ENCODE data around the gene POR. TPM values are rescaled to one million over a fixed set of nuclear protein-coding genes. Genes with fewer than 3 reads are reported as not detected.

The POR gene
- polyA plus RNA-seq, 1 donor: 67.7 TPM

DNA sequence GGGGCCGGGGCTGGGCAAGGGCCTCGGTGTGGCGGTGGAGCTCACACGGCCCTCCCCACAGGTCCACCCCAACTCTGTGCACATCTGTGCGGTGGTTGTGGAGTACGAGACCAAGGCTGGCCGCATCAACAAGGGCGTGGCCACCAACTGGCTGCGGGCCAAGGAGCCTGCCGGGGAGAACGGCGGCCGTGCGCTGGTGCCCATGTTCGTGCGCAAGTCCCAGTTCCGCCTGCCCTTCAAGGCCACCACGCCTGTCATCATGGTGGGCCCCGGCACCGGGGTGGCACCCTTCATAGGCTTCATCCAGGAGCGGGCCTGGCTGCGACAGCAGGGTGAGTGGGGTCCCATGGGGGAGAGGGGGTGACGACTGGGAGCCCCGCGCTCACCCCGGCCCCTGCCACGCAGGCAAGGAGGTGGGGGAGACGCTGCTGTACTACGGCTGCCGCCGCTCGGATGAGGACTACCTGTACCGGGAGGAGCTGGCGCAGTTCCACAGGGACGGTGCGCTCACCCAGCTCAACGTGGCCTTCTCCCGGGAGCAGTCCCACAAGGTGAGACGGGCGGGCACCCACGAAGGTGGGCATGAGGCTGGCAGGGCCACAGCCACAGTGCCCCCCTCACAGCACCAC lies 70.7 kb downstream of the POR start:
- Histone ChIP-seq H3K36me3 (ENCODE audit: control insufficient read depth, insufficient read depth, low read length) (peaks cover 73% of the 10 kb centered on the region), H3K27me3 (ENCODE audit: control insufficient read depth, insufficient read depth, low read length) (no peaks in the 10 kb centered on the region), H3K4me3 (ENCODE audit: low read length) (no peak overlapping the region), H3K27ac (ENCODE audit: low read length) (no peak overlapping the region), H3K9me3 (ENCODE audit: control insufficient read depth, low read depth, low read length) (peaks cover 4% of the 10 kb centered on the region), H3K4me1 (ENCODE audit: control insufficient read depth, insufficient read depth, low read length) (peaks cover 2% of the 10 kb centered on the region)
- no peak for DNase-seq
- WGBS (ENCODE audit: insufficient coverage, low lambda C conversion rate): no CpG with 5 or more reads among the region's 41 CpGs

DNA sequence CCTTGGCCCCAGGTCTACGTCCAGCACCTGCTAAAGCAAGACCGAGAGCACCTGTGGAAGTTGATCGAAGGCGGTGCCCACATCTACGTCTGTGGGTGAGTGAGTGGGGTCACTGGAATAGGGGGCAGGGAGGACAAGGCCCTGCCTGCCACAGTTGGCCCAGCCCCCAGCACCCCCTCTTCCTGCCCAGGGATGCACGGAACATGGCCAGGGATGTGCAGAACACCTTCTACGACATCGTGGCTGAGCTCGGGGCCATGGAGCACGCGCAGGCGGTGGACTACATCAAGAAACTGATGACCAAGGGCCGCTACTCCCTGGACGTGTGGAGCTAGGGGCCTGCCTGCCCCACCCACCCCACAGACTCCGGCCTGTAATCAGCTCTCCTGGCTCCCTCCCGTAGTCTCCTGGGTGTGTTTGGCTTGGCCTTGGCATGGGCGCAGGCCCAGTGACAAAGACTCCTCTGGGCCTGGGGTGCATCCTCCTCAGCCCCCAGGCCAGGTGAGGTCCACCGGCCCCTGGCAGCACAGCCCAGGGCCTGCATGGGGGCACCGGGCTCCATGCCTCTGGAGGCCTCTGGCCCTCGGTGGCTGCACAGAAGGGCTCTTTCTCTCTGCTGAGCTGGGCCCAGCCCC lies 71.3 kb downstream of the POR start:
- Histone ChIP-seq H3K27me3 (ENCODE audit: control insufficient read depth, insufficient read depth, low read length) (no peaks in the 10 kb centered on the region), H3K4me1 (ENCODE audit: control insufficient read depth, insufficient read depth, low read length) (peaks cover 4% of the 10 kb centered on the region), H3K36me3 (ENCODE audit: control insufficient read depth, insufficient read depth, low read length) (peaks cover 66% of the 10 kb centered on the region), H3K27ac (ENCODE audit: low read length) (no peak overlapping the region), H3K9me3 (ENCODE audit: control insufficient read depth, low read depth, low read length) (no peaks in the 10 kb centered on the region), H3K4me3 (ENCODE audit: low read length) (no peak overlapping the region)
- DNase-seq: no peak
- WGBS (ENCODE audit: insufficient coverage, low lambda C conversion rate): no CpG with 5 or more reads among the region's 20 CpGs

DNA sequence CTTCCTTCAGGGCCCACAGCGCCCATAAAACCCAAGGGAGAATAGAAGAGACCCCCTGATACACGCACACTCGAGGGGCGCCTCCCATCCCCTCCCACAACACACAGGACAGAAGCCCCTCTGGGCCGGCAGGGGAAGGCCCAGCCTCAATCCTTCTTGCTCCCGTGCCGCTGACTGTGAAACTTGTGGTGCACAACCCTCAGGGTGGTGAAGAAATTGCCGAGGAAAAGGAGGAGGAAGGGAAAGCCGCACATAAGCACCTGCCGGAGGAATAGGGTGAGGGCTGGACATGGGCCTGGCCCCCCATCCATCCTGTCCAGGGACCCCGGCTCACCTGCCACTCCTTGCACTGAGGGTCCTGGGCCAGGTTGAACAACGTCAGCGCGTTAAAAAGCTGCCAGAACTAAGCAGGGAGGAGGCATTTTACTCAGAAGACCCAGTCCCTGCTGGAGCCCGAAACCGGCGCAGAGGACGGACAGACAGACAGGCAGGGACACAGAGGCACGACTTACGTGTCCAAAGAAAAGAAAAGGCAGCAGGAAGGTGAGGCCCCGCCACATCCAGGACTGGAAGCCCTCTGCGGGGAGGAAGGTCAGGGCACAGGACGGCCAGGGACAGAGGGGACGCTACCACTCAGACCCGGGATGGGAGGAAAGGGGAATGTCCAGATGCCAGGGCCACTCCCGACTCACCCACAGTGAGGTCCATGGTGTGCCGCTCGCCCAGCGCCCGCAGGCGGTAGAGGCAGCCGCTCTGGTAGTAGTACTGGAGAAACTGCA lies 72.3 kb downstream of the POR start:
- Histone ChIP-seq H3K4me1 (ENCODE audit: control insufficient read depth, insufficient read depth, low read length) (peaks cover 4% of the 10 kb centered on the region), H3K4me3 (ENCODE audit: low read length) (no peak overlapping the region), H3K27ac (ENCODE audit: low read length) (no peak overlapping the region), H3K9me3 (ENCODE audit: control insufficient read depth, low read depth, low read length) (no peaks in the 10 kb centered on the region), H3K27me3 (ENCODE audit: control insufficient read depth, insufficient read depth, low read length) (no peaks in the 10 kb centered on the region), H3K36me3 (ENCODE audit: control insufficient read depth, insufficient read depth, low read length) (peaks cover 61% of the 10 kb centered on the region)
- DNase-seq: no peak
- no CpG with 5 or more reads among the region's 32 CpGs for WGBS (ENCODE audit: insufficient coverage, low lambda C conversion rate)

DNA sequence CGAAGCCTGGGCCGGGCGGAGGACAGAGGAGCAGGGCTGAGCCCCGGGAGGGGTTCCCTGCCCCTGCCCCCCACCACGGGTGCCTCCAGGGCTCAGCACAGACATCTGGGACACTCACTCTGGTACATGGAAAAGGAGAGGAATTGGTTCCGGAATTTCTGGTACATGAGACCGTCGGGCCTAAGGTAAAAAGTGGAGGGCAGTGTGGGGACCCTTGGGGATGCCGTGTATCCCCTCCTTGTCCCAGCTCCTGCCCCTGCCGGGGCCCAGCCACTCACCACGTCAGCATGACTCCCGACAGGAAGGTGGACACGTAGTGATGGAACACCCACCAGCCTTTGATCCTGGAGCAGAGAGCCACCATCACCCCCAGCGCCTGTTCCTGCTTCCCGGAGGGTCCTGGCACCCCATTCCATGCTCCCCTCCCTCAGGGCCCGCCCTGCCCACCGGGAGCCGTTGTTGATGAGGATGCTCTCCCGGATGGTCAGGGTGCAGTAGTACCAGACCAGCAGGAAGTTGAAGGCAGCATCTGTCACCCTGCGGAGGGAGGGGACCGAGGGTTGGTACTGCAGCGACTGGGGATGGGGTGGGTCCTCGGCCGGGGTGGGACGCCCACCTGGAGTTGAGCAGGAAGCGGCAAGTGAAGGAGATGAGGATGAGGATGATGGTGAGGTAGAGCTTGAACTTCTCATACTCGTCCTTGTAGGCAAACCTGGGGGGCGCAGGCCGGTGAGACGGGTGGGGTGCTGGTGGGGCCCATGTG lies 73.0 kb downstream of the POR start:
- no peak overlapping the region for H3K27ac ChIP-seq (ENCODE audit: low read length)

DNA sequence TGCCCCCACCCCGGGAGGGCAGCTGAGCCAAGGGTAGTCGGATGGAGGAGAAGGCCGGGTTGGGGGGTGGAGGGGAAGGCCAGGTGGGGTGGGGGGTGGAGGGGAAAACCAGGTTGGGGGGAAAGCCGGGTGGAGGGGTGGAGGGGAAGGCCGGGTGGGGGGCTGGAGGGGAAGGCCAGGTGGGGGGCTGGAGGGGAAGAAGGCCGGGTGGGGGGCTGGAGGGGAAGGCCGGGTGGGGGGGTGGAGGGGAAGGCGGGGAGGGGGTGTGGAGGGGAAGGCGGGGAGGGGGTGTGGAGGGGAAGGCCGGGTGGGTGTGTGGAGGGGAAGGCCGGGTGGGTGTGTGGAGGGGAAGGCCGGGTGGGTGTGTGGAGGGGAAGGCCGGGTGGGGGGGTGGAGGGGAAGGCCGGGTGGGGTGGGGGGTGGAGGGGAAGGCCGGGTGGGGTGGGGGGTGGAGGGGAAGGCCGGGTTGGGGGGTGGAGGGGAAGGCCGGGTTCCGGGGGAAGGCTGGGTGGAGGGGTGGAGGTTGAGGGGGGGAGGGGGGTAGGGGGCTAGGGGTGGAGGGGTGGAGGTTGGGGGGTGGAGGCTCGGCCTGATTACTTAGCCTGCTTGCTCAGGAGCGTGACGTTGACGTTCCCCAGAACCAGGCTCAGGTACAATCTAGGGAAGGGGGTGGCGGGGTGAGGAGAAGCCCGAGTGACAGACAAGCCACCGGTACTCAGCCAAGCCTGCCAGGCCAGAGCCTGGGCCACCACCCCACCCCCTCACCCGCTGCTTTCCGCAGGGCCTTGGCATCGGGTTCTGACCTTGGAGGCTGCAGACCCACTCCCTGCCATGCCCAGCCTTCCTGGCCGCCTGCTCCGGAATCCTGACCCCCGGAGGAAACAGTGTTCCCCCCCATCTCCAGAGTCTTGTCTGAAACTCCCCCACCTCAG lies 73.9 kb downstream of the POR start:
- no peak for DNase-seq
- Histone ChIP-seq H3K4me1 (ENCODE audit: control insufficient read depth, insufficient read depth, low read length) (peaks cover 11% of the 10 kb centered on the region), H3K27ac (ENCODE audit: low read length) (no peak overlapping the region), H3K36me3 (ENCODE audit: control insufficient read depth, insufficient read depth, low read length) (peaks cover 47% of the 10 kb centered on the region), H3K27me3 (ENCODE audit: control insufficient read depth, insufficient read depth, low read length) (no peaks in the 10 kb centered on the region), H3K4me3 (ENCODE audit: low read length) (no peak overlapping the region), H3K9me3 (ENCODE audit: control insufficient read depth, low read depth, low read length) (no peaks in the 10 kb centered on the region)
- no CpG with 5 or more reads among the region's 31 CpGs for WGBS (ENCODE audit: insufficient coverage, low lambda C conversion rate)

More for the DNA sequence above, 73.0 kb downstream of the POR start:
- peaks cover 4% of the 10 kb centered on the region for H3K4me1 ChIP-seq (ENCODE audit: control insufficient read depth, insufficient read depth, low read length)
- peaks cover 53% of the 10 kb centered on the region for H3K36me3 ChIP-seq (ENCODE audit: control insufficient read depth, insufficient read depth, low read length)
- H3K4me3 ChIP-seq (ENCODE audit: low read length): no peak overlapping the region
- DNase-seq: no peak
- H3K27me3 ChIP-seq (ENCODE audit: control insufficient read depth, insufficient read depth, low read length): no peaks in the 10 kb centered on the region
- WGBS (ENCODE audit: insufficient coverage, low lambda C conversion rate): no CpG with 5 or more reads among the region's 30 CpGs
- H3K9me3 ChIP-seq (ENCODE audit: control insufficient read depth, low read depth, low read length): no peaks in the 10 kb centered on the region

DNA sequence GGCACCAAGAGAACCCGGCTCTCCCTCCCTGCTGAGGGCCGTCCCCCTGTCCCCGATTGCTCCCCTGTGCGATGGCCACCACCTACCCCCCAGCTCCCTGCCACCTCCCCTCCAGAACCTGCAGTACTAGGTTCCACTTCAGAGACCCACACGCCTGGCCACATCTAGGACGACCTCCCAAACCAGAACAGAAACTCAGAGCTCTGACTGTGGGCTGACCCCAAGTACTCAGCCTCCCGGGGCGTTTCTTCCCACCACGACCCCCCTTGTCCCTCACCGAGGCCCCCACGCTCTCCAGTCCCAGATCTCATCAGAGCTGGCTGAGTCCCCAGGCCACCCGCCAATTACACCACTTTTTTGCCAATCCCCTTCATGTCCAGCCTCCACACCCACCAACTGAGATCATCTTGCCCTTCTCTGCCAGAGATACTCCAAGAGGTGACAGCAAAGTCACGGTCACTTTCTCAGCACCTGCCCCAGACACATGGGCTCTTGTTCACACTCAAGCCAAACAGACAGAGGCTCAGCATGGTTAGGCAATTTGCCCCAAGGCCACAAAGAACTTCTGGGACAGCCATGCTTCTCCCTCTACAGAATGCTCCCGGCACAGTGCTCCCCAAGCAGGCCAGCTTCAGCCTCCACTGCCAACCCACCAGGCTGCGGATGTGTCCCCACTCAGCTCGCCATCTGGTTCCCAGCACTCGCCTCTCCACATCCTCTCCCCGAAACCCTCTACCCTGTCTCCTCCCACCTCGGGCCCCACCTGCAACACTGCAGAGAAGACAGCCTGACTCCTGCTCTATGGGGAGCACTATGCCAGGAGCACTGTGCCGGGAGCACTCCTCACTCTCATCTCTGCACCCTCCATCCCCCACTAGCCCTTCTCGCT lies 74.8 kb downstream of the POR start:
- no CpG with 5 or more reads among the region's 21 CpGs for WGBS (ENCODE audit: insufficient coverage, low lambda C conversion rate)

DNA sequence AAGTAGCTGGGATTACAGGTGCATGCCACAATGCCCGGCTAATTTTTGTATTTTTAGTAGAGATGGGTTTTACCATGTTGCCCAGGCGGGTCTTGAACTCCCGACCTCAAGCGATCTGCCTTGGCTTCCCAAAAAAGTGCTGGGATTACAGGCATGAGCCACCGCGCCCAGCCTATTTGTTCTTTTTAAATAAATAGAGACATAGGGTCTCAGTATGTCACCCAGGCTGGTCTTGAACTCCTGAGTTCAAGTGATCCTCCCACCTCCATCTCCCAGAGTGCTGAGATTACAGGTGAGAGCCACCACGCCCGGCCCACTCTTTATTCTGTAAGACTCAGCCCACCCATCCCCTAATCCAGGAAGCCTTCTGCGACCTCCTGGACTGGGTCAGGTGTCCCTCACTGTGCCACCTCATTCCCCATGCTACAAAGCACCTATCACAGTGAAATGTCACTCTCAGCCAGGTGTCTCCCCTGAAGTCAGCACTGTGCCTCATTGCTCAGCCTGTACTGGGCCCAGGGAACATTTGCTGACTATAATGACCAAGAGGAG lies 76.7 kb downstream of the POR start:
- Histone ChIP-seq H3K4me1 (ENCODE audit: control insufficient read depth, insufficient read depth, low read length) (peaks cover 16% of the 10 kb centered on the region), H3K4me3 (ENCODE audit: low read length) (no peak overlapping the region), H3K27me3 (ENCODE audit: control insufficient read depth, insufficient read depth, low read length) (no peaks in the 10 kb centered on the region), H3K27ac (ENCODE audit: low read length) (no peak overlapping the region), H3K9me3 (ENCODE audit: control insufficient read depth, low read depth, low read length) (no peaks in the 10 kb centered on the region), H3K36me3 (ENCODE audit: control insufficient read depth, insufficient read depth, low read length) (peaks cover 32% of the 10 kb centered on the region)
- DNase-seq: no peak
- WGBS (ENCODE audit: insufficient coverage, low lambda C conversion rate): no CpG with 5 or more reads among the region's 9 CpGs

More for the DNA sequence above, 74.8 kb downstream of the POR start:
- no peak for DNase-seq
- Histone ChIP-seq H3K9me3 (ENCODE audit: control insufficient read depth, low read depth, low read length) (no peaks in the 10 kb centered on the region), H3K4me3 (ENCODE audit: low read length) (no peak overlapping the region), H3K27me3 (ENCODE audit: control insufficient read depth, insufficient read depth, low read length) (no peaks in the 10 kb centered on the region), H3K36me3 (ENCODE audit: control insufficient read depth, insufficient read depth, low read length) (peaks cover 37% of the 10 kb centered on the region), H3K4me1 (ENCODE audit: control insufficient read depth, insufficient read depth, low read length) (peaks cover 13% of the 10 kb centered on the region), H3K27ac (ENCODE audit: low read length) (no peak overlapping the region)

DNA sequence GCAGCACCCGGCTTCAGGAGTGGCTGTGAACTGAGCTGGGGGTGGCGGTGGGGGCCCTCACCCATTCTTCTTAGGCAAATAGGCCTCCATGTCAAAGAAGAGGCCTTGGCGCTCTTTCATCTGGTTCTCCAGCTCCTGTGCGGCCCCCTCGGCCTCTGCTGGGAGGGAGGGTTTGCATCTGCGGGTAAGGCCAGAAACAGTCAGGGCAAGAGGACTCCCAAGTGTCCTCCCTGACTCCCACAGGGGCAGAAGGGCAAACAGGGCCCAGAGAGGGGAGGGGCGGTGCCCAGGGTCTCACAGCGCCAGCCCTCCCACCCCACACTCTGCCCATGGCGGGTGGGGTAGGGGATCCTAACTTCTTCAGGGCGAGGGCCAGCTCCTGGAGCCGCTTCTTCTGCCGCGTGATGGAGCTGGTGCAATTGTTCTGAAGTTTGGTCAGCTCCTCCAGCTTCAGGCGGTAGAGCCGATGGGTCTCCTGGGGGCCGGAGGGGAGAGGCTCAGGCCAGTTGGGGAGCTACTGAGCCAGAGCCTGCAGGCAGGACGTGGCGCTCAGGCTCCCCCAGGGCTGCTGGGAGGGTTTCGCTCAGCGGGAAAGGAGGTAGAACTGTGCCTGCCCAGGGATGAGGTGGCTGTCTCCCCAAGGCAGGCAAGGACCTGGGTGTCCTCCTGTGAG lies 77.3 kb downstream of the POR start:
- Histone ChIP-seq H3K9me3 (ENCODE audit: control insufficient read depth, low read depth, low read length) (no peaks in the 10 kb centered on the region), H3K4me3 (ENCODE audit: low read length) (no peak overlapping the region), H3K27ac (ENCODE audit: low read length) (no peak overlapping the region), H3K36me3 (ENCODE audit: control insufficient read depth, insufficient read depth, low read length) (peaks cover 28% of the 10 kb centered on the region), H3K4me1 (ENCODE audit: control insufficient read depth, insufficient read depth, low read length) (peaks cover 16% of the 10 kb centered on the region), H3K27me3 (ENCODE audit: control insufficient read depth, insufficient read depth, low read length) (no peaks in the 10 kb centered on the region)
- no CpG with 5 or more reads among the region's 20 CpGs for WGBS (ENCODE audit: insufficient coverage, low lambda C conversion rate)
- DNase-seq: no peak
